CD4-positive, alpha-beta T cell treated with Interferon gamma for 1 hour (primary cell): Measurements from ENCODE around the gene MED22.
A peak's percentile ranks its signal among the peaks of the same experiment; 100 is the strongest.
"Not testable (repeated sequence)": the region's sequence is repeated elsewhere in the genome, so short reads cannot be mapped to it uniquely, and the experiment has no call there.

ENCODE experiments used
- DNase-seq: peaks from one replicate; pipeline ENCODE4 v3.0.0-alpha.2; 2020

MED22 gene

GRCh38 chr9:133354766-133355165 is 6.8 kb upstream of the MED22 start:
- no peak for DNase-seq

- no peak for DNase-seq
These were observed 5.6 kb upstream of the MED22 start for GRCh38 chr9:133353548-133353947.

- DNase-seq: no peak
These were observed 4.9 kb upstream of the MED22 start for GRCh38 chr9:133352635-133353340.

- DNase-seq: peak; percentile 32
These were observed 4.1 kb upstream of the MED22 start for GRCh38 chr9:133351908-133352634.

GRCh38 chr9:133351526-133351907 is 3.6 kb upstream of the MED22 start:
- no peak for DNase-seq

DNA sequence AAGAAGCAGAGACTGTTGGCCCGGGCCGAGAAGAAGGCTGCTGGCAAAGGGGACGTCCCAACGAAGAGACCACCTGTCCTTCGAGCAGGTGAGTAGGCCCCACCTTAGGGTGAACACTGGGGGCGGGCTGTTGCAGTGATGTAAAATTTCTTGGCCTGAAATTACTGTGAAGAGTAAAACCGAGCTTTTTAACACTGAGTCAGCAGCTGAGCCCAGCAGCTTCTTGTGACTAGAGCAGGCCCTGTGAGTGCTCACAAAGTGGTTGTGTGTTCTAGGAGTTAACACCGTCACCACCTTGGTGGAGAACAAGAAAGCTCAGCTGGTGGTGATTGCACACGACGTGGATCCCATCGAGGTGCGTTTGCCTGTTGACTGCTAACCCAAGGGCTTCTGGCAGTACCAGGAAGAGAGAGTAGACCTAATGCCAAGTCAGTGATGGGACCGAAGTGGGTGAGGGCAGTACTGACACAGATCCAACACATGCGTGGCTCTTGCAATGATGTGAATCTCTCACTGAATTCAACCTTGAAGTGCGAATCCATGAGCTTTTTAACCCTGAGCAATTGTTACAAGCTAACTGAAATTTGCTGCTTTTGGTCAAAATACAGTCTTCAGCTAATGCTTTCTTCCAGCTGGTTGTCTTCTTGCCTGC is 2.2 kb upstream of the MED22 start:
- DNase-seq: no peak

GRCh38 chr9:133348718-133349573 is 1.0 kb upstream of the MED22 start:
- DNase-seq: no peak

DNA sequence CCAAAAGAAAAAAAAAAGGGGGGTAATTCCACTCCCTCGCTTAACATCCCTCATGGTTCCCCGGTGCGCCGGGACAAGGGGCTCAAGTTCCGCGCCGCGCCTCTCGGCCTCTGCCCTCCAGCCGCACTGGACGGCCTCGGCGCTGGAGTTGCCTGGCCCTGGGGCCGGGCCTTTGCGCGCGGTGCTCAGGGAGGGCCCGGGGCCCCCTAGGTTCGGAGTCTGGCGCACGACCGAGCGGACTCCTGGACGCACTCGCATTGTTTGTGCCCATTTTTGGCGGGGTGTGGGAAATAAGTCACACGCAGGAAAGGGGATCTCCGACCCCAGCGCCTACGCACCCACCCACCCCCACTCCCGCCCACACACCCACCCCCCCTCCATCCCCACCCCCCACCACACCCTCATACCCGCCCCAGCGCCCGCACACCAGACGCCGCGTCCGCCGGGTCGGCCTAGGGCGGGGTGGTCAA is 381 bp downstream of the MED22 start:
- DNase-seq: peak; percentile 62

DNA sequence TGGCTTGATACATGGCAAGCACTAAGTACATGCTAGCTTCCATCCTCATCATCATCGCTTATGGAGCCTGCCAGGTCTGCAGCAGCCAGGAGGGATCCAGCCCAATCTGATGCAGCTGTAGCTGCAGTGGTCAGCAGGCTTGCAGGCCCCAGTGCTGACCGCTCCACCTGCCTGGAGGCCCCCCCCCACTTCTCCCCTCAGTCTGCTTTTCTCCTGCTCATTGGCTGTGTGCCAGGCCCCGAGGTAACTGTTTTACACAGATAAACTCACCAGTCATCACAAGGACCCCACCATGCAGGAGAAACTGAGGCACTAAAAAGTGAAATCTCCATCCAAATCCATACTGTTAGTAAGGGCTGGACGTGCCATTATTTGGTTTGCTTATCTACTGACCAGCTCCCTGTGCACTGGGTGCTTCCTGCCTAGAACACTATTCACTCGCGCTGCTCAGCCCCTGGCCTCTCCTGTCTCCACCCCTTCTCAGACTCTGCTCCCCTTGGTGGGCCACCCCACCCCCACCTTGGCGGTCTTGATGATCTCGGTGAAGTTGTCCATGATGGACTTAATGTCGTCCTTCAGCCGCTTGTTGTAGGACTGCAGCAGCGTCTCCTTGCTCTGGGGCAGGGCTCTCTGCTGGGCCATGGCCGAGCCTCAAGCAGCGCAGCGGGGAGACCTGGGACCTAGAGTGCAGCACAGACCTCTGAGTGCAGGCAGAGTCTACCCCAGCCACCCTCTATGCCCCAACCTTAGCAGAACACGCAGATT is 1.7 kb downstream of the MED22 start:
- no peak for DNase-seq

GRCh38 chr9:133345596-133345995 is 2.3 kb downstream of the MED22 start:
- no peak for DNase-seq

DNA sequence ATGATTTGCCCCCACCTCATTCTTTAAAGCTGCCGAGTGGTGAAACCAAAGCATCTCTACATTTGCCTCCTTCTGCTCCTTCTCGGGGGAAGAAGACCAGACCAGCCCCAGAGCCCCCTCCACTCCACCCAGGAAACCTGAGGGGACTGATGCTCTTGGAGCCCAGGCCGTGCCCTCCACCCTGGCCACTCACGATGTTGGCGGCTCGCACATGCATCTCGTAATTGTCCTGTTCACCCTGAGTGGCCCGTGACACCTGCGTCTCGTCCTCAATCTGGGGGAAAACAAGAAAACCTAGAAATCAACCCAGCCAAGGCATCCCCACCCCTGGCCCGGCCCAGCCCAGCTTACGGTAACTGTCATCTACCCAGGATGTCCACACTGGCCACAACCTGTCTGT is 3.0 kb downstream of the MED22 start:
- DNase-seq: no peak

DNA sequence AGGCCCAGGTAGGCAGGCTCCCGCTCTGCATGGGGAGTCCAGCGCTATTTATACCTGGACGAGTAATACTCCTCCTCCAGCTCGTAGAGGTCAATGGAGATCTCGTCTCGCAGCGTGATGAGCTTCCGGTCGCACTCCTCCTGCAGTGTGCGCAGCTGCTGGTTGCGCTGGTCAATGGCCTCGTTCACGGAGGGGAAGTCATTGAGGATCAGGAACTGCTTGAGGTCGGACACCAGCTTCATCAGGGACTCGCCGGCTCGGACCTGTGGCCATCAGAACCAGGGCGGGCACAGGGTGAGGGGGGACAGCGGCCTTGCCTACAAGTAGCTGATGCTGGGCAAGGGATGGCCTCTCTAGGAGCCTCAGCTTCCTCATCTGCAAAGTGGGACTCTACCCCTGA is 3.9 kb downstream of the MED22 start:
- no peak for DNase-seq

- DNase-seq: no peak
These were observed 5.4 kb downstream of the MED22 start for GRCh38 chr9:133342570-133342969.

GRCh38 chr9:133342069-133342406 is 5.9 kb downstream of the MED22 start:
- DNase-seq: no peak

GRCh38 chr9:133341369-133342068 is 6.4 kb downstream of the MED22 start:
- peak; percentile 26 for DNase-seq

GRCh38 chr9:133340916-133341315 is 7.0 kb downstream of the MED22 start:
- DNase-seq: no peak

DNA sequence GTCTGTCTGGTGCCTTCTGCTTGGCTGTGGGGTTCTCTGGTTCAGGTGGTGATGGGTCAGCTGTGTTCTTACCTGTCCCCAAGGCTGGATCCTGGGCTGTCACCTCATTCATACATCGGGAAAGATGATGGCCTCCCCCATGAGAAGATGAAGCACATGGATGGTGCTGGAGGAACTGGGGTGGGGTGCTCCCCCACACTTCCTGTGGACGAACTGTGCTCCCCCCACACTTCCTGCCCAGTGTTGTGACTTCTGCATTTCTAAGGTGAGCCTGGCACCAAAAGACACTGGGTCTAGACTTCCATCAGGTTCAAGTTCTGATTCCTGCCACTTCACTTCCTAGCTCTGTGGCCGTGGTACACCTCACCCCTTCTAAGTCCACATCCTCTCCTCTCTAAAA is 7.7 kb downstream of the MED22 start:
- DNase-seq: no peak

DNA sequence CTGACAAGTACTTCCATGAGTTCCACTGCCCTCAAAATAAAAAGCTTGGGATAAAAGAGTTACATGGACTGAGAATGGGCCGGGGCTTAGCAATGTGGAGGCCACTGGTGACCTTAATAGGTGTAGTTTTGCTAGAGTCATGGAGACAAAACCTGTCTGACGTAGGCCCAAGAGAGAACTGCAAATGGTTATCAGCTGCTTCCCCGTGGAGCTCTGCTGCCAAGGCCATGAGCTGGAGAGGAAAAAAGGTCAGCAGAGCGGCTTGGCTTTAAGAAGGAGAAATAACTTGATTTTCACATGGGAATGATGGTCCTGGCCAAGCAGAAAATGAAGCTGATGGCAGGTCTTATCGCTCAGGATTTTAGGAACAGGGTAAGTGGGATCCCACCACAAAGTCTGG is 8.3 kb downstream of the MED22 start:
- no peak for DNase-seq

GRCh38 chr9:133335924-133336811 is 11.8 kb downstream of the MED22 start, which contains the start of gene SURF6:
Gene SURF6 (minus strand): TSS chr9:133336188. CDS start chr9:133336132, 56 bp downstream.
- DNase-seq: peak; percentile 89

DNA sequence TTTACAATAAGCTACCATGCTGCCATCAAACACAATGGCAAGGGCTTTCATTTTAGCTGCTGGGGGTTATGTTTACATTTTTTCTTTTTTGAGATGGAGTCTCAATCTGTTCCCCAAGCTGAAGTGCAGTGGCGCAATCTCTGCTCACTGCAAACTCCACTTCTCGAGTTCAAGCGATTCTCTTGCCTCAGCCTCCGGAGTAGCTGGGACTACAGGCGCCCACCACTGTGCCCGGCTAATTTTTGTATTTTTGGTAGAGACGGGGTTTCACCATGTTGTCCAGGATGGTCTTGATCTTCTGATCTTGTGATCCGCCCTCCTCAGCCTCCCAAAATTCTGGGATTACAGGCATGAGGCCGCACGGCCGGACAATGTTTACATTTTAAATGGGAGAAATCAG is 13.0 kb downstream of the MED22 start:
- not testable (repeated sequence) for DNase-seq

DNA sequence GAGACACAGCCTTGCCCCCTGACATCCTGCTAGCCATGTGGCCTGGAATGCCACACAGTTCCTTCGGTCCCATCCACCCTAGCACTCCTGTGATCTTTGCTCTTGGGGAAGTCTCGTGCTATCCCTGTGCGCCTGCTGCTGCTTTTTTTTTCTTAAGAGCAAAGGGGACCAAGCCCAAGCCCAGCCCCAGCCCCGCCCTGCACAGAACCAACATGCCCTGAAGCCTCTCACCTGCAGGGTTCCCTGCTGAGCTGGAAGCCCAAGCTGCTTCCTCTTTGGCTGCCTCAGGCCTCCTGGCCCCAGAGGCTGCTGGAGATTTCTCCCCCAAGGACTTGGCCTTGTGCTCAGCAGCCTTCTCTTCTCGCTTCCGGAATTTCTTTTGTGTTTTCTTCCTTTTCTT is 13.8 kb downstream of the MED22 start:
- no peak for DNase-seq
